DOHH2 (cell line): ENCODE measurements around the gene GMPS.
"Not testable (repeated sequence)": the region's sequence is repeated elsewhere in the genome, so short reads cannot be mapped to it uniquely, and the experiment has no call there.

Experiments
- H3F3A ChIP-seq: fragments of 200-600 bp; sonication (generic), shearing (Covaris generic); 2 replicates; pipeline ENCODE4 v1.6.0; 2016; ENCODE audit warnings: antibody characterized with exemption, mild to moderate bottlenecking; ENCODE audit not compliant: control insufficient read depth, insufficient read depth
- H3K27ac ChIP-seq: fragments of 200-600 bp; sonication (generic); 2 replicates; pipeline ENCODE4 v1.5.1; 2014; ENCODE audit warnings: low read depth, mild to moderate bottlenecking, low read length, moderate library complexity
- H3K27me3 ChIP-seq: fragments of 200-600 bp; sonication (generic); 2 replicates; pipeline ENCODE4 v1.6.1; 2014; ENCODE audit warnings: mild to moderate bottlenecking, low read length, mixed read lengths; ENCODE audit not compliant: control insufficient read depth
- H3K36me3 ChIP-seq: fragments of 200-600 bp; sonication (generic); 2 replicates; pipeline ENCODE4 v1.6.1; 2014; ENCODE audit warnings: mild to moderate bottlenecking, low read length, moderate library complexity, mixed read lengths; ENCODE audit not compliant: control insufficient read depth
- H3K4me1 ChIP-seq: fragments of 200-600 bp; sonication (generic); 2 replicates; pipeline ENCODE4 v1.6.1; 2014; ENCODE audit warnings: mild to moderate bottlenecking, low read length, mixed read lengths; ENCODE audit not compliant: control insufficient read depth
- H3K4me2 ChIP-seq: fragments of 200-600 bp; sonication (generic); 2 replicates; pipeline ENCODE4 v1.6.0; 2014; ENCODE audit warnings: mild to moderate bottlenecking, low read length, moderate library complexity
- H3K4me3 ChIP-seq: fragments of 200-600 bp; sonication (generic); 2 replicates; pipeline ENCODE4 v1.5.1; 2014; ENCODE audit warnings: mild to moderate bottlenecking, low read length, mixed read lengths
- H3K79me2 ChIP-seq: fragments of 200-600 bp; sonication (generic); 2 replicates; pipeline ENCODE4 v1.6.1; 2014; ENCODE audit warnings: mild to moderate bottlenecking, low read length, mixed read lengths; ENCODE audit not compliant: control insufficient read depth
- H3K9me2 ChIP-seq: fragments of 200-600 bp; sonication (generic); replicated peaks from 2 replicates; pipeline ENCODE4 v1.6.1; 2014; ENCODE audit warnings: mild to moderate bottlenecking, low read length, mixed read lengths; ENCODE audit not compliant: control insufficient read depth
- H3K9me3 ChIP-seq: fragments of 200-600 bp; sonication (generic); 2 replicates; pipeline ENCODE4 v1.6.1; 2014; ENCODE audit warnings: antibody characterized with exemption, low read length, mixed read lengths; ENCODE audit not compliant: control insufficient read depth, insufficient read depth
- H4K20me1 ChIP-seq: fragments of 200-600 bp; sonication (generic); 2 replicates; pipeline ENCODE4 v1.6.0; 2014; ENCODE audit warnings: low read depth, mild to moderate bottlenecking, antibody characterized with exemption, low read length, moderate library complexity; ENCODE audit not compliant: control insufficient read depth, insufficient read depth
- CTCF ChIP-seq: fragments of 200-600 bp; sonication (generic); IDR thresholded peaks from one replicate; pipeline ENCODE4 v1.5.1; 2014; ENCODE audit warnings: antibody characterized with exemption, mild to moderate bottlenecking, low read depth, low read length; ENCODE audit not compliant: poor library complexity, severe bottlenecking
- EZH2phosphoT487 ChIP-seq: fragments of 200-600 bp; sonication (generic); IDR thresholded peaks from 2 replicates; pipeline ENCODE4 v1.6.1; 2017; ENCODE audit warnings: borderline replicate concordance, mild to moderate bottlenecking, antibody characterized with exemption, low read length, moderate library complexity, mixed read lengths

GMPS gene

DNA sequence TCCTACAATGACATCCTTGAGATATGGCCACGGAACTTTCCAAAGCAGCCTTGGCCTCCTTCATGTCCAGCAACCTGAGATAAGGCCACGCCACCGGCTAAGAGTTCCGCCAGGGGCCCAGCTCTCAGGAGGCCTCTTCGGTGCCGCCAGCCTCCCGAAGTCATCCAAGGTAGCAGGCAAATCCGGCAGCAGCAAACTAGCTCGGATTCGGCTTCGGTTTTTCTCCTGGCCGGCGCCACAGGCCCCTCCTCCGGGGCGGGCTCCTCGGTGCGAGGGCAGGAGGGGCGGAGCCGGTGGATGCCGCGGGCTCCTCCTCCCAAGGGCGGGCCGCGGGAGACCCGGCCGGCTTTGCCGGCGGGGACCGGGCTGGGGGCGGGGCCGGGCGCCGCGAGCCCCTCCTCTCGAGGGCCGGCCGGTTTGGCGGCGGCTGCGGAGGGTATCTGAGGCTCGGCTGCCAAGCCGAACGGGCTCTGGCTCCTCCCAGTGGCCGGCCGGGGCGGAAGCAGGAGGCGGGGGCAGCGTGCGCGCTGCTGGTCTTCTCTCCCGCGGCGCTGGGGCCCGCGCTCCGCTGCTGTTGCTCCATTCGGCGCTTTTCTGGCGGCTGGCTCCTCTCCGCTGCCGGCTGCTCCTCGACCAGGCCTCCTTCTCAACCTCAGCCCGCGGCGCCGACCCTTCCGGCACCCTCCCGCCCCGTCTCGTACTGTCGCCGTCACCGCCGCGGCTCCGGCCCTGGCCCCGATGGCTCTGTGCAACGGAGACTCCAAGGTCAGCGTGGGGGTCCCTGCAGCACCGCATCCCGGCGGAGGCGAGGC is at the start of gene GMPS:
GMPS (plus strand) TSS at position 518 of the 812 bp plus-strand sequence; CDS start at position 739, 221 bp downstream.
- Histone ChIP-seq H4K20me1 (peaks cover 21% of the 10 kb centered on the region), H3F3A (no peaks in the 10 kb centered on the region), H3K4me2 (peak within 1 kb of the TSS; percentile 95), H3K9me2 (no peaks in the 10 kb centered on the region), H3K9me3 (no peaks in the 10 kb centered on the region), H3K36me3 (peaks cover 23% of the 10 kb centered on the region), H3K27me3 (no peaks in the 10 kb centered on the region), H3K79me2 (peaks cover 49% of the 10 kb centered on the region), H3K4me3 (peak within 1 kb of the TSS; percentile 80), H3K27ac (peak within 1 kb of the TSS; percentile 66), H3K4me1 (peaks cover 26% of the 10 kb centered on the region)
- TF ChIP-seq CTCF (peak; percentile 25), EZH2phosphoT487 (no peak)

DNA sequence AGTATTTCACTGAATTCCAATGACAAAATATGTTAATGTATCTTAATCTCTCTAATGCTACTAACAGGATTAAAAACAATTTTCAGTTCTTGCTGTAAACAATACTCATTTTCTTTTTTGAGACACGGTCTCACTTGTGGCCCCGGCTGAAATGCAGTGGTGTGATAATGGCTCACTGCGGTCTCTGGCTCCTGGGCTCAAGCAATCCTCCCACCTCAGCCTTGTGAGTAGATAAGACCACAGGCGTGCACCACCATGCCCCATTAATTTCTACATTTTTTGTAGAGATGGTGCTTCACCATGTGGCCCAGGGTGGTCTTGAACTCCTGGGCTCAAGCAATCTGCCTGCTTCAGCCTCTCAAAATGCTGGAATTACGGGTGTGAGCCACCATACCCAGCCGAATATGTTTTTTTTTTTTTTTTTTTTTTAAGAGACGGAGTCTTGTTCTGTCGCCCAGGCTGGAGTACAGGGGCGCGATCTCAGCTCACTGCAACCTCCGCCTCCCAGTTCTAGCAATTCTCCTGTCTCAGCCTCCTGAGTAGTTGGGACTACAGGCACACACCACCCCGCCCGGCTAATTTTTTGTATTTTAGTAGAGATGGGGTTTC is 41.9 kb upstream of the GMPS start:
- H3K27me3 ChIP-seq, H3K9me2 ChIP-seq, H3K4me2 ChIP-seq, H3K4me1 ChIP-seq, H3K27ac ChIP-seq, H3K9me3 ChIP-seq, H4K20me1 ChIP-seq, H3F3A ChIP-seq, H3K36me3 ChIP-seq, H3K79me2 ChIP-seq, H3K4me3 ChIP-seq: not testable (repeated sequence)

DNA sequence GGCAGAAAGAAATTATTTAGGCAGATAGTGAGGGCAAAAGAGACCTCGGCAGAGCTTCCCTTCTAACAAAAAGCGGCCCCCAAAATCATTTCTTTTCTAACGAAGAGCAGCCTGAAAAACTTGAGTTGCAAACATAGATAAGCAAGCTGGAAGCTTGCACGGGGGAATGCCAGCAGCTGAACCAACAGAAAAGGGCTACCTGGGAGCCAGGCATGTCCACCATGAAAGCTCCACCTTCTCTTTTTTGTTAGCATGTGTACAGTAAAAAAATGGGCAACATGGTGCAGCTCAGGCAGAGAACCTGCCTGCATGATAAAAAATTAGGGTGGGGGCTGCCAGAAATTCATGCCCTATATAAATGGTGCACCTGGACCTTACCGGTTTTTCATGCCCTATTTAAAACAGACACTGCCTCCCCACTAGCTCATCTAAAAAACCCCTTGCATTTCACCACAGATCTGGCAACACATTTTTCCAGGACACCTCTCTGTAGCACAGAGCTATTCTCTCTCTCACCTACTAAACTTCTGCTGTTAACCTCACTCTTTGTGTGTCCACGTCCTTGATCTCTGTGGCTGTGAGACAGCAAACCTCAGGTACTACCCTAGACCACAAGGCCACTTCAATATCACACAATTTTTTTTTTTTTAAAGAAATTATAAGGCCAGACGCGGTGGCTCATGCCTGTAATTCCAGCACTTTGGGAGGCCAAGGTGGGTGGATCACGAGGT is 34.9 kb upstream of the GMPS start:
- no peaks in the 10 kb centered on the region for H3K9me3 ChIP-seq
- no peaks in the 10 kb centered on the region for H3K9me2 ChIP-seq
- TF ChIP-seq EZH2phosphoT487 (no peak), CTCF (no peak)
- H3K27me3 ChIP-seq, result no peaks in the 10 kb centered on the region
- H3F3A ChIP-seq, result no peaks in the 10 kb centered on the region
- H3K4me3 ChIP-seq, result no peak overlapping the region
- no peaks in the 10 kb centered on the region for H4K20me1 ChIP-seq
- no peak overlapping the region for H3K27ac ChIP-seq
- H3K4me1 ChIP-seq, result no peaks in the 10 kb centered on the region
- H3K4me2 ChIP-seq, result no peak overlapping the region
- H3K79me2 ChIP-seq, result no peaks in the 10 kb centered on the region; the same call in 1 of the 2 replicates
- H3K36me3 ChIP-seq, result peaks cover 6% of the 10 kb centered on the region; the same call in 1 of the 2 replicates
